Lung (tissue), 12 donors: Measurements from ENCODE around the gene LAT. TPM values are rescaled to one million over a fixed set of nuclear protein-coding genes. Genes with fewer than 3 reads are reported as not detected.
"Not testable (repeated sequence)": the region's sequence is repeated elsewhere in the genome, so short reads cannot be mapped to it uniquely, and the experiment has no call there.

ENCODE experiments used
- ATAC-seq: fragments of 200-7000 bp; cut with Tn5 transposase; one replicate; pipeline ENCODE4 v1.9.1; 2020; ENCODE audit warnings: moderate number of reproducible peaks; ENCODE audit not compliant: insufficient read depth, low FRiP score
- DNase-seq, 3 donors: peaks; one replicate each; pipeline ENCODE4 v3.0.0-alpha.2; 2013 to 2017
- H3K27ac ChIP-seq, 2 donors: one replicate each; pipeline ENCODE4 v1.5.1; 2013; ENCODE audit warnings: mild to moderate bottlenecking in 2 of 2, moderate library complexity in 2 of 2, control low read depth in 1 of 2, inconsistent platforms in 1 of 2, low read depth in 1 of 2, low read length in 1 of 2
- H3K27me3 ChIP-seq, 3 donors: one replicate each; pipeline ENCODE4 v1.5.1; 2013; ENCODE audit warnings: low read length in 2 of 3; ENCODE audit not compliant: control insufficient read depth in 3 of 3, insufficient read depth in 3 of 3
- H3K36me3 ChIP-seq, 4 donors: one replicate each; pipeline ENCODE4 v1.5.1; 2013; ENCODE audit warnings: low read length in 4 of 4, mild to moderate bottlenecking in 1 of 4, moderate library complexity in 1 of 4; ENCODE audit not compliant: control insufficient read depth in 4 of 4, insufficient read depth in 4 of 4
- H3K4me1 ChIP-seq, 5 donors: one replicate each; pipeline ENCODE4 v1.5.1; 2013; ENCODE audit warnings: low read length in 5 of 5, mild to moderate bottlenecking in 2 of 5, moderate library complexity in 1 of 5; ENCODE audit not compliant: control insufficient read depth in 5 of 5, insufficient read depth in 5 of 5
- H3K4me3 ChIP-seq: one replicate; pipeline ENCODE4 v1.5.1; 2013; ENCODE audit warnings: mild to moderate bottlenecking, control low read depth, moderate library complexity
- H3K9ac ChIP-seq, 2 donors: one replicate each; pipeline ENCODE4 v1.5.1; 2013; ENCODE audit warnings: low read length in 2 of 2, control low read depth in 1 of 2; ENCODE audit not compliant: insufficient read depth in 1 of 2
- H3K9me3 ChIP-seq, 4 donors: one replicate each; pipeline ENCODE4 v1.5.1; 2013; ENCODE audit warnings: low read length in 3 of 4, mild to moderate bottlenecking in 1 of 4, moderate library complexity in 1 of 4; ENCODE audit not compliant: control insufficient read depth in 4 of 4, insufficient read depth in 3 of 4
- CTCF ChIP-seq: IDR thresholded peaks from 2 replicates; pipeline ENCODE4 v1.5.1; 2012; ENCODE audit warnings: mild to moderate bottlenecking; ENCODE audit errors: control extremely low read depth, extremely low read depth
- WGBS, 2 donors: extraction: QIAGEN DNeasy Blood & Tissue Kit; methylation state at CpG; one replicate each; pipeline ENCODE4 v1.1.7; 2013; 5-methylcytosine and 5-hydroxymethylcytosine counted together
- polyA plus RNA-seq, 2 donors: library from polyadenylated mRNA; stranded (reverse); fragments of 200-250 nt; gene quantifications; one replicate each; pipeline ENCODE4 v1.2.1, GENCODE V29; 2013
- total RNA-seq, 2 donors: library from RNA; depleted of rRNA in 1 of 2; stranded (reverse); fragments of >200 nt in 1 of 2; gene quantifications; one replicate each; pipeline ENCODE4 v1.2.1, GENCODE V29; 2014 to 2021
- donor health status: control.
- donor health status: control.
- donor health status: Bipolar disorder and iron deficiency.
- donor health status: healthy.
- donor health status: DM: yes; HTN: yes; CAD: no.

The LAT gene
- total and polyA plus RNA-seq, 4 donors, result 2.9 to 16.6 (median 13.4) TPM

- no peaks in the 10 kb centered on the region for H3K27me3 ChIP-seq
- TF ChIP-seq CTCF, result no peak
- ATAC-seq, result no peak
- H3K27ac ChIP-seq, result no peak overlapping the region
- H3K36me3 ChIP-seq, result no peaks in the 10 kb centered on the region
- no peaks in the 10 kb centered on the region for H3K4me1 ChIP-seq
- 64 to 66% methylated on average over 4 of the region's 4 CpGs for WGBS, 2 donors
- no peak for DNase-seq
- H3K4me3 ChIP-seq, result no peak overlapping the region
- H3K9ac ChIP-seq, result no peak overlapping the region
- H3K9me3 ChIP-seq, result no peaks in the 10 kb centered on the region
These were observed 14.7 kb downstream of the LAT start for GRCh38 chr16:28999577-28999976.

- Histone ChIP-seq H3K4me3 (no peak overlapping the region), H3K27ac (no peak overlapping the region), H3K36me3 (no peaks in the 10 kb centered on the region), H3K27me3 (no peaks in the 10 kb centered on the region), H3K9ac (no peak overlapping the region), H3K9me3 (no peaks in the 10 kb centered on the region), H3K4me1 (no peaks in the 10 kb centered on the region)
- ATAC-seq (no peak), DNase-seq (no peak)
- no peak for TF ChIP-seq CTCF
- WGBS, 2 donors, result 94% methylated on average over 2 of the region's 2 CpGs
These were observed 15.2 kb downstream of the LAT start for GRCh38 chr16:29000019-29000418.

GRCh38 chr16:29004496-29005139 is 19.8 kb downstream of the LAT start:
- not testable (repeated sequence) for H3K27ac ChIP-seq, ATAC-seq, H3K9me3 ChIP-seq, H3K36me3 ChIP-seq, DNase-seq, H3K9ac ChIP-seq, H3K4me1 ChIP-seq, H3K4me3 ChIP-seq, H3K27me3 ChIP-seq
- 74 to 75% methylated on average over 9 of the region's 9 CpGs for WGBS, 2 donors

- Histone ChIP-seq H3K4me1 (peaks cover 0 to 3% (median 0%) of the 10 kb centered on the region in 5 donors), H3K9me3 (no peaks in the 10 kb centered on the region), H3K9ac (no peak overlapping the region), H3K36me3 (no peaks in the 10 kb centered on the region), H3K27me3 (no peaks in the 10 kb centered on the region), H3K27ac (no peak overlapping the region), H3K4me3 (no peak overlapping the region)
- no peak for TF ChIP-seq CTCF
- ATAC-seq (no peak), DNase-seq (no peak)
- WGBS, 2 donors, result 57 to 63% methylated on average over 10 of the region's 10 CpGs
These were observed 23.1 kb downstream of the LAT start for GRCh38 chr16:29007730-29008593.
